ENCODE data around the gene SPIRE1. TPM values are rescaled to one million over a fixed set of nuclear protein-coding genes. Genes with fewer than 3 reads are reported as not detected.
"Not testable (repeated sequence)": the region's sequence is repeated elsewhere in the genome, so short reads cannot be mapped to it uniquely, and the experiment has no call there.

Gene SPIRE1
- total RNA-seq, 1 donor from 2014 or later = 21.6 TPM

GRCh38 chr18:12423393-12423792, 234.5 kb downstream of the SPIRE1 start:
- DNase-seq (ENCODE audit: low spot score) = no peak

GRCh38 chr18:12422936-12423335, 235.0 kb downstream of the SPIRE1 start:
- ATAC-seq = peak; percentile 38
- no peak for DNase-seq (ENCODE audit: low spot score)

More at GRCh38 chr18:12423393-12423792, 234.5 kb downstream of the SPIRE1 start:
- ATAC-seq = no peak

- DNase-seq (ENCODE audit: low spot score) (no peak), ATAC-seq (no peak)
These were observed 236.2 kb downstream of the SPIRE1 start for GRCh38 chr18:12421732-12422131.

GRCh38 chr18:12420821-12421421, 237.0 kb downstream of the SPIRE1 start:
- ATAC-seq (no peak), DNase-seq (ENCODE audit: low spot score) (no peak)

- DNase-seq (ENCODE audit: low spot score) = no peak
- no peak for ATAC-seq
These were observed 240.2 kb downstream of the SPIRE1 start for GRCh38 chr18:12417687-12418086.

GRCh38 chr18:12416098-12416729, 241.7 kb downstream of the SPIRE1 start:
- no peak for DNase-seq (ENCODE audit: low spot score)
- no peak for ATAC-seq

GRCh38 chr18:12411456-12411855, 246.5 kb downstream of the SPIRE1 start:
- DNase-seq (ENCODE audit: low spot score) (no peak), ATAC-seq (no peak)

GRCh38 chr18:12410747-12411146, 247.2 kb downstream of the SPIRE1 start:
- ATAC-seq; DNase-seq (ENCODE audit: low spot score): not testable (repeated sequence)

- DNase-seq (ENCODE audit: low spot score) (no peak), ATAC-seq (no peak)
These were observed 247.8 kb downstream of the SPIRE1 start for GRCh38 chr18:12410081-12410481.

- DNase-seq (ENCODE audit: low spot score) = no peak
- no peak for ATAC-seq
These were observed 248.4 kb downstream of the SPIRE1 start for GRCh38 chr18:12409469-12409868.

- no peak for DNase-seq (ENCODE audit: low spot score)
- ATAC-seq = no peak
These were observed 249.5 kb downstream of the SPIRE1 start for GRCh38 chr18:12408247-12408869.

- no peak for ATAC-seq
- DNase-seq (ENCODE audit: low spot score) = no peak
These were observed 251.4 kb downstream of the SPIRE1 start for GRCh38 chr18:12406371-12407111.

- ATAC-seq (no peak), DNase-seq (ENCODE audit: low spot score) (no peak)
These were observed 252.8 kb downstream of the SPIRE1 start for GRCh38 chr18:12405066-12405465.

GRCh38 chr18:12403601-12404506, 254.1 kb downstream of the SPIRE1 start:
- no peak for DNase-seq (ENCODE audit: low spot score)
- no peak for ATAC-seq

- ATAC-seq = no peak
- no peak for DNase-seq (ENCODE audit: low spot score)
These were observed 256.0 kb downstream of the SPIRE1 start for GRCh38 chr18:12401881-12402280.

GRCh38 chr18:12399231-12399630, 258.7 kb downstream of the SPIRE1 start:
- ATAC-seq = no peak
- no peak for DNase-seq (ENCODE audit: low spot score)

- no peak for DNase-seq (ENCODE audit: low spot score)
- ATAC-seq = no peak
These were observed 259.3 kb downstream of the SPIRE1 start for GRCh38 chr18:12398625-12399024.

- ATAC-seq (no peak), DNase-seq (ENCODE audit: low spot score) (no peak)
These were observed 260.1 kb downstream of the SPIRE1 start for GRCh38 chr18:12397793-12398192.

- ATAC-seq = no peak
- DNase-seq (ENCODE audit: low spot score) = no peak
These were observed 260.7 kb downstream of the SPIRE1 start for GRCh38 chr18:12397254-12397653.
